ENCODE measurements around the gene CRIM1. TPM values are rescaled to one million over a fixed set of nuclear protein-coding genes. Genes with fewer than 3 reads are reported as not detected.
A peak's percentile ranks its signal among the peaks of the same experiment; 100 is the strongest.

Gene CRIM1
- total and polyA plus RNA-seq, 3 experiments from 2014 or later, result 2.5 to 11.1 (median 10.7) TPM

- Histone ChIP-seq H3K4me1 (ENCODE audit: insufficient read depth, low read length) (no peaks in the 10 kb centered on the region), H3K9me3 (ENCODE audit: low read length) (no peaks in the 10 kb centered on the region), H3K27ac (ENCODE audit: low read depth, low read length) (no peak overlapping the region), H3K36me3 (ENCODE audit: insufficient read depth, low read length) (no peaks in the 10 kb centered on the region), H3K27me3 (ENCODE audit: insufficient read depth, low read length, poor library complexity, severe bottlenecking) (no peaks in the 10 kb centered on the region), H3K4me3 (ENCODE audit: low read length) (no peak overlapping the region)
- no peaks in the 10 kb centered on the region for H3K4me1 Mint-ChIP-seq
- no peaks in the 10 kb centered on the region for H3K9me3 Mint-ChIP-seq
- H3K36me3 Mint-ChIP-seq, result peaks cover 0 to 5% (median 5%) of the 10 kb centered on the region in 3 donors
- H3K27me3 Mint-ChIP-seq, result no peaks in the 10 kb centered on the region
- no peak overlapping the region for H3K27ac Mint-ChIP-seq
- no peak for DNase-seq
- no peak overlapping the region for H3K4me3 Mint-ChIP-seq
- ChIA-PET POLR2A (no interaction called here), CTCF (no interaction called here)
These were observed 98.1 kb downstream of the CRIM1 start for GRCh38 chr2:36453652-36454051.

GRCh38 chr2:36455011-36455410 lies 99.4 kb downstream of the CRIM1 start:
- no peaks in the 10 kb centered on the region for H3K27me3 Mint-ChIP-seq
- POLR2A ChIA-PET, result no interaction called here
- H3K4me3 Mint-ChIP-seq, result no peak overlapping the region
- H3K9me3 ChIP-seq (ENCODE audit: low read length), result no peaks in the 10 kb centered on the region
- H3K27ac ChIP-seq (ENCODE audit: low read depth, low read length), result no peak overlapping the region
- DNase-seq, result no peak
- H3K27ac Mint-ChIP-seq, result no peak overlapping the region
- no peaks in the 10 kb centered on the region for H3K27me3 ChIP-seq (ENCODE audit: insufficient read depth, low read length, poor library complexity, severe bottlenecking)
- no peaks in the 10 kb centered on the region for H3K36me3 ChIP-seq (ENCODE audit: insufficient read depth, low read length)
- H3K4me1 ChIP-seq (ENCODE audit: insufficient read depth, low read length), result no peaks in the 10 kb centered on the region
- H3K4me1 Mint-ChIP-seq, result no peaks in the 10 kb centered on the region
- peaks cover 0 to 5% (median 5%) of the 10 kb centered on the region in 3 donors for H3K36me3 Mint-ChIP-seq
- H3K4me3 ChIP-seq (ENCODE audit: low read length), result no peak overlapping the region
- no peaks in the 10 kb centered on the region for H3K9me3 Mint-ChIP-seq
- CTCF ChIA-PET, result no interaction called here

GRCh38 chr2:36455788-36456187 lies 100.2 kb downstream of the CRIM1 start:
- DNase-seq, result no peak
- Histone ChIP-seq H3K9me3 (ENCODE audit: low read length) (no peaks in the 10 kb centered on the region), H3K27me3 (ENCODE audit: insufficient read depth, low read length, poor library complexity, severe bottlenecking) (no peaks in the 10 kb centered on the region), H3K27ac (ENCODE audit: low read depth, low read length) (no peak overlapping the region), H3K4me3 (ENCODE audit: low read length) (no peak overlapping the region), H3K4me1 (ENCODE audit: insufficient read depth, low read length) (peaks cover under 1% of the 10 kb centered on the region), H3K36me3 (ENCODE audit: insufficient read depth, low read length) (no peaks in the 10 kb centered on the region)
- Mint-ChIP-seq H3K36me3 (peaks cover 0 to 5% (median 2%) of the 10 kb centered on the region in 3 donors), H3K27me3 (no peaks in the 10 kb centered on the region), H3K4me1 (no peaks in the 10 kb centered on the region), H3K9me3 (no peaks in the 10 kb centered on the region), H3K27ac (no peak overlapping the region), H3K4me3 (no peak overlapping the region)
- ChIA-PET CTCF (no interaction called here), POLR2A (no interaction called here)

- no peak for DNase-seq
- Mint-ChIP-seq H3K4me1 (no peaks in the 10 kb centered on the region), H3K27me3 (no peaks in the 10 kb centered on the region), H3K9me3 (no peaks in the 10 kb centered on the region), H3K36me3 (peaks cover 0 to 2% (median 0%) of the 10 kb centered on the region in 3 donors), H3K4me3 (no peak overlapping the region), H3K27ac (peak overlapping the region in 1 of 8 donors; percentile 13)
- H3K27me3 ChIP-seq (ENCODE audit: insufficient read depth, low read length, poor library complexity, severe bottlenecking), result no peaks in the 10 kb centered on the region
- no peaks in the 10 kb centered on the region for H3K9me3 ChIP-seq (ENCODE audit: low read length)
- H3K27ac ChIP-seq (ENCODE audit: low read depth, low read length), result no peak overlapping the region
- peaks cover 8% of the 10 kb centered on the region for H3K4me1 ChIP-seq (ENCODE audit: insufficient read depth, low read length)
- CTCF ChIA-PET, result no interaction called here
- POLR2A ChIA-PET, result no interaction called here
- no peaks in the 10 kb centered on the region for H3K36me3 ChIP-seq (ENCODE audit: insufficient read depth, low read length)
- no peak overlapping the region for H3K4me3 ChIP-seq (ENCODE audit: low read length)
These were observed 100.9 kb downstream of the CRIM1 start for GRCh38 chr2:36456227-36457175.

- Histone ChIP-seq H3K4me3 (ENCODE audit: low read length) (no peak overlapping the region), H3K9me3 (ENCODE audit: low read length) (no peaks in the 10 kb centered on the region), H3K4me1 (ENCODE audit: insufficient read depth, low read length) (peaks cover 13% of the 10 kb centered on the region), H3K27me3 (ENCODE audit: insufficient read depth, low read length, poor library complexity, severe bottlenecking) (no peaks in the 10 kb centered on the region), H3K36me3 (ENCODE audit: insufficient read depth, low read length) (no peaks in the 10 kb centered on the region), H3K27ac (ENCODE audit: low read depth, low read length) (no peak overlapping the region)
- POLR2A ChIA-PET, result no interaction called here
- CTCF ChIA-PET, result no interaction called here
- H3K4me1 Mint-ChIP-seq, result no peaks in the 10 kb centered on the region
- H3K27ac Mint-ChIP-seq, result no peak overlapping the region
- H3K4me3 Mint-ChIP-seq, result no peak overlapping the region
- H3K36me3 Mint-ChIP-seq, result no peaks in the 10 kb centered on the region
- no peaks in the 10 kb centered on the region for H3K9me3 Mint-ChIP-seq
- no peak for DNase-seq
- no peaks in the 10 kb centered on the region for H3K27me3 Mint-ChIP-seq
These were observed 102.5 kb downstream of the CRIM1 start for GRCh38 chr2:36458106-36458505.

- no peak for DNase-seq
- Mint-ChIP-seq H3K27ac (no peak overlapping the region), H3K4me3 (no peak overlapping the region), H3K9me3 (no peaks in the 10 kb centered on the region), H3K4me1 (peaks cover 0 to 4% (median 0%) of the 10 kb centered on the region in 3 donors), H3K36me3 (peaks cover 0 to 3% (median 0%) of the 10 kb centered on the region in 3 donors), H3K27me3 (no peaks in the 10 kb centered on the region)
- ChIA-PET CTCF (no interaction called here), POLR2A (no interaction called here)
- no peaks in the 10 kb centered on the region for H3K27me3 ChIP-seq (ENCODE audit: insufficient read depth, low read length, poor library complexity, severe bottlenecking)
- H3K27ac ChIP-seq (ENCODE audit: low read depth, low read length), result no peak overlapping the region
- H3K9me3 ChIP-seq (ENCODE audit: low read length), result no peaks in the 10 kb centered on the region
- H3K4me3 ChIP-seq (ENCODE audit: low read length), result no peak overlapping the region
- H3K36me3 ChIP-seq (ENCODE audit: insufficient read depth, low read length), result no peaks in the 10 kb centered on the region
- peaks cover 13% of the 10 kb centered on the region for H3K4me1 ChIP-seq (ENCODE audit: insufficient read depth, low read length)
These were observed 104.2 kb downstream of the CRIM1 start for GRCh38 chr2:36459725-36460137.

GRCh38 chr2:36461039-36461681 lies 105.6 kb downstream of the CRIM1 start:
- Histone ChIP-seq H3K27me3 (ENCODE audit: insufficient read depth, low read length, poor library complexity, severe bottlenecking) (no peaks in the 10 kb centered on the region), H3K36me3 (ENCODE audit: insufficient read depth, low read length) (no peaks in the 10 kb centered on the region), H3K27ac (ENCODE audit: low read depth, low read length) (no peak overlapping the region), H3K9me3 (ENCODE audit: low read length) (no peaks in the 10 kb centered on the region), H3K4me1 (ENCODE audit: insufficient read depth, low read length) (peaks cover 13% of the 10 kb centered on the region), H3K4me3 (ENCODE audit: low read length) (no peak overlapping the region)
- ChIA-PET CTCF (no interaction called here), POLR2A (interaction anchor here (0.7 kb wide), 1 partner anchor 220 kb away, joined by 3 read pairs; no protein-coding TSS in a partner anchor)
- no peaks in the 10 kb centered on the region for H3K9me3 Mint-ChIP-seq
- H3K4me3 Mint-ChIP-seq, result peak overlapping the region in 2 of 7 donors; percentile 2 to 48
- H3K4me1 Mint-ChIP-seq, result peaks cover 0 to 4% (median 0%) of the 10 kb centered on the region in 3 donors
- H3K36me3 Mint-ChIP-seq, result peaks cover 0 to 5% (median 0%) of the 10 kb centered on the region in 3 donors
- H3K27ac Mint-ChIP-seq, result no peak overlapping the region
- H3K27me3 Mint-ChIP-seq, result no peaks in the 10 kb centered on the region
- DNase-seq, result no peak

GRCh38 chr2:36462311-36462935 lies 106.8 kb downstream of the CRIM1 start:
- Histone ChIP-seq H3K9me3 (ENCODE audit: low read length) (no peaks in the 10 kb centered on the region), H3K27ac (ENCODE audit: low read depth, low read length) (no peak overlapping the region), H3K36me3 (ENCODE audit: insufficient read depth, low read length) (no peaks in the 10 kb centered on the region), H3K4me3 (ENCODE audit: low read length) (no peak overlapping the region), H3K4me1 (ENCODE audit: insufficient read depth, low read length) (peaks cover 13% of the 10 kb centered on the region), H3K27me3 (ENCODE audit: insufficient read depth, low read length, poor library complexity, severe bottlenecking) (no peaks in the 10 kb centered on the region)
- Mint-ChIP-seq H3K4me1 (peaks cover 0 to 4% (median 0%) of the 10 kb centered on the region in 3 donors), H3K27ac (no peak overlapping the region), H3K4me3 (no peak overlapping the region), H3K27me3 (no peaks in the 10 kb centered on the region), H3K9me3 (no peaks in the 10 kb centered on the region), H3K36me3 (peaks cover 0 to 14% (median 5%) of the 10 kb centered on the region in 3 donors)
- DNase-seq, result no peak
- ChIA-PET CTCF (no interaction called here), POLR2A (no interaction called here)
